ENCODE data around the gene TGM3.
"Not testable (repeated sequence)": the region's sequence is repeated elsewhere in the genome, so short reads cannot be mapped to it uniquely, and the experiment has no call there.

TGM3 gene, protein sequence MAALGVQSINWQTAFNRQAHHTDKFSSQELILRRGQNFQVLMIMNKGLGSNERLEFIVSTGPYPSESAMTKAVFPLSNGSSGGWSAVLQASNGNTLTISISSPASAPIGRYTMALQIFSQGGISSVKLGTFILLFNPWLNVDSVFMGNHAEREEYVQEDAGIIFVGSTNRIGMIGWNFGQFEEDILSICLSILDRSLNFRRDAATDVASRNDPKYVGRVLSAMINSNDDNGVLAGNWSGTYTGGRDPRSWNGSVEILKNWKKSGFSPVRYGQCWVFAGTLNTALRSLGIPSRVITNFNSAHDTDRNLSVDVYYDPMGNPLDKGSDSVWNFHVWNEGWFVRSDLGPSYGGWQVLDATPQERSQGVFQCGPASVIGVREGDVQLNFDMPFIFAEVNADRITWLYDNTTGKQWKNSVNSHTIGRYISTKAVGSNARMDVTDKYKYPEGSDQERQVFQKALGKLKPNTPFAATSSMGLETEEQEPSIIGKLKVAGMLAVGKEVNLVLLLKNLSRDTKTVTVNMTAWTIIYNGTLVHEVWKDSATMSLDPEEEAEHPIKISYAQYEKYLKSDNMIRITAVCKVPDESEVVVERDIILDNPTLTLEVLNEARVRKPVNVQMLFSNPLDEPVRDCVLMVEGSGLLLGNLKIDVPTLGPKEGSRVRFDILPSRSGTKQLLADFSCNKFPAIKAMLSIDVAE

DNA sequence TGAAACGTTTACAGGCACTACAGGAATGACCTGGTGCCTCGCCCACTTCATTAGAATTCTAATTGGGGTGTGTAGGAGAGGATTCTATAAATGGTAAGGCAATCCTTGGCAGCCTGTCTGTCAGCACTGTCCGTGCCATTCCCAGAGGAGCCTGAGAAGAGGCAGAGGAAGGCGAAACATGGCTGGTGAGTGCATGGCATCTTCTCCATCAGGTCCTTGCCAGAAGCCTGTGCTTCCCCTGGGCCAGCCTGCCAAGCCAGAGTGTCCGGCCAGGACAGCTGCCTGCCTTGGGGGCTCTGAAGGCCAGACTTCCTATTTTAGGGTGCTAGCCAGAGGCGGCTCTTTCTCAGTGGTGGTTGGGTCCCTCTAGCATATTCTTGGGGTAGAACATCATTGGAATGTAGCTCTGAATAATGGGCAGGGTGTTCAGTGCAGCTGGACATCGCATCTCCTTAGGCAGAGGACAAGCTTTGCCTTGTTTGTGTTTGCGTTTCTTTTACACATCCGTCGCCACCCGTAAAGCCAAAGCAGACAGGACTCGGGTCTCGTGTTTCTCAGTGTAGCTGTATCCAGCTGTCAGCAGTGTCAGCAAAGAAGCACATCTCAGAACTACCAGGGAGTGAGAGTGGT, at the start of gene TGM3:
TGM3 (plus strand) TSS at position 116 of the 630 bp plus-strand sequence; CDS start at position 179, 63 bp downstream.
- DNase-seq, result no peak

DNA sequence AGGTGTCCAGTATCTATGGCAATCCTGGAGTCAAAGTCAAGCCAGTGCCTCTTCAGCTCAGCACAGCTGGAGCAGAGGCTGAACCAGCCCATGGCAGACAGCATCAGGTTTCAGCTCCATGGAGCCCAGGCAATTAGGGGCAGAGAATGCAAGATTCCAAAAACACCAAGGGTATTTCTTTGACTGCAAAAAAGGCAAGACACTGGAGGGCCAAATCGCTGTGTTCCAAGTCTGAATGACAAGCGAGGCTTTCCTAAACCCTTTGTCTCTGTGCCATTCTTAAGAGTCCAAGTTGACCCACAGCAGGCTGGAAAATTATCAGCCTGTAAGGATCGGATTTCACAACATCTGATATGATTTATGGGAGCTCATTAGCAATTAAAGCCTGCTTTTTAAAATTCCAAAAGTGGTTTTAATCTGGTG, 49.7 kb upstream of the TGM3 start:
- DNase-seq, result no peak

DNA sequence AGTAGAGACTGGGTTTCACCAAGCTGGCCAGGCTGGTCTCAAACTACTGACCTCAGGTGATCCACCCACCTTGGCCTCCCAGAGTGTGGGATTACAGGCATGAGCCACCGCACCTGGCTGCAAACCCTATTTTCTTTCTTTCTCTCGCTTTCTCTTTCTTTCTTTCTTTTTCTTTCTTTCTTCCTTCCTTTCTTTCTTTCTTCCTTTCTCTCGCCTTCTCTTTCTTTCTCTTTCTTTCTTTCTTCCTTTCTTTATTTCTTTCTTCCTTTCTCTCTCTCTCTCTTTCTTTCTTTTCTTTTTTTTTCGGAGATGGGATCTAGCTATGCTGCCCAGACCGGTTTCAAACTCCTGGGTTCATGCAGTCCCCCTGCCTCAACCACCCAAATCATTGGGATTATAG, 47.0 kb upstream of the TGM3 start:
- DNase-seq, result no peak

DNA sequence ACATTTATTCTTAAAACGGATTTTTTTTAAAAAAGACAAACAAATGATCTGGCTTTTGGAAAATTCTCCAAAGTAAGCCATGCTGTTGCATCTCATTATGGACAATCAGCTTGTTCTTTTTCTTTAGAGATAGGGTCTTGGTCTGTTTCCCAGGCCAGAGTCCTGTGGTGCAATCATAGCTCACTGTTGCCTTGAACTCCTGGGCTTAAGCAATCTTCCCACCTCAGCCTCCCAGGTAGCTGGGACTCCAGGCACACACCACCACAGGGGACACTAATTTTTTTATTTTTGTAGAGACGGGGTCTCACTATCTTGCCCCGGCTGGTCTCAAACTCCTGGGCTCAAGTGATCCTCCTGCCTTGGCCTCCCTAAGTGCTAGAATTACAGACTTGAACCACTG, 45.9 kb upstream of the TGM3 start:
- DNase-seq, result no peak

DNA sequence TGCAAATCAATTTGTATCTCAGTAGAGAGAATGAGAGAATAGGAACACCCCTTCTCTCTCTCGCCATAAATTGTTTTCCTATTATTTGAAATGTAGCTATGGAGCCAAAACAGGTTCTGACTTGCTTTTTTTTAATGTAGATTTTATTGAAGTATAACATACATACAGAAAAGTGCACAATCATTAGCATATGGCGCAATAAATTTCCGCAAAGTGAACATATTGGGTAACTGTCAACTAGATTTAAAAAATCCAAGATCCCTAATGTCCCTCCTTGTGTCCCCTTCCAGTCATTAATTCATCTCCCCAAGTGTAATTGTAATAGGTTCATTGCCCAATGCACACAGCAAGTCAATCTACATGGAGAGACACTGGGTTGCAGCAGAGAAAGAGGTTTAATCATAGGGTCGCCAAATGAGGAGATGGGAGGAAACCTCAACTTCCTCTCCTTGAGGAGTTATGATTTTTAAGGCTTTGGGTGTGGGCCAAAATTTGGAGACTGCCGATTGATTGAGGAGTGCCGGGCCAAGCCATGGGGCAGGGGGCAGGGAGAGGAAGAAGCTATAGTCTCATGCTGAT, 43.3 kb upstream of the TGM3 start:
- no peak for DNase-seq

DNA sequence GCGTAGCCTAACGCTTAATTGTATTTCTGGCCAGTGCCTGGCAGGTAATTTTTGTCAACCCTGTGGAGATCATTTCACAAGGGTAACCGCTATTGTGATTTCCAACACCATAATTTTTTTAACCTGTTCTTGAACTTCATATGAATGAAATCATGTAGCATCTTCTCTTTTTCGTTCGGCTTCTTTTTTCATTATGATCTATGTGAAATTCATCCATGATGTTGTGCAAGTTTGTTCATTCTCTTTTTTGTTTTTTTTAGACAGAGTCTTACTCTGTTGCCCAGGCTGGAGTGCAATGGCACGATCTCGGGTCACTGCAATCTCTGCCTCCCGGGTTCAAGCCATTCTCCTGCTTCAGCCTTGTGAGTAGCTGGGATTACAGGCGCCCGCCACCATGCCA, 42.5 kb upstream of the TGM3 start:
- DNase-seq, result no peak

DNA sequence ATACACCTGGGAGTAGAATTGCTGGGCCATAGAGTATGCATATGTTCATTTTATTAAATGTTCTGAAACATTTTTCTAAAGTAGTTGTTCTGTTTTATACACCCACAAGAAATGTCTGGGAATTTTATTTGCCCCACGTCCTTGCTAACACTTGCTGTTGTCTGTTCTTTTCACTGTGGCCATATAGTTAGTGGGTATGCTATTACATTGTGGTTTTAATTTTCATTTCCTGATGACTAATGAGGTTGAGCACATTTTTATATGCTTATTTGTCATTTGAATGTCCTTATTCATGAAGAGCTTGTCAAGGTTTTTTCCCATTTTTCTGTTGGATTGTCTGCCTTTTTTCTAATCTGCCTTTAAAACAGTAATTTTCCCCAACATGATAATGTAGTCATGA, 41.5 kb upstream of the TGM3 start:
- no peak for DNase-seq

DNA sequence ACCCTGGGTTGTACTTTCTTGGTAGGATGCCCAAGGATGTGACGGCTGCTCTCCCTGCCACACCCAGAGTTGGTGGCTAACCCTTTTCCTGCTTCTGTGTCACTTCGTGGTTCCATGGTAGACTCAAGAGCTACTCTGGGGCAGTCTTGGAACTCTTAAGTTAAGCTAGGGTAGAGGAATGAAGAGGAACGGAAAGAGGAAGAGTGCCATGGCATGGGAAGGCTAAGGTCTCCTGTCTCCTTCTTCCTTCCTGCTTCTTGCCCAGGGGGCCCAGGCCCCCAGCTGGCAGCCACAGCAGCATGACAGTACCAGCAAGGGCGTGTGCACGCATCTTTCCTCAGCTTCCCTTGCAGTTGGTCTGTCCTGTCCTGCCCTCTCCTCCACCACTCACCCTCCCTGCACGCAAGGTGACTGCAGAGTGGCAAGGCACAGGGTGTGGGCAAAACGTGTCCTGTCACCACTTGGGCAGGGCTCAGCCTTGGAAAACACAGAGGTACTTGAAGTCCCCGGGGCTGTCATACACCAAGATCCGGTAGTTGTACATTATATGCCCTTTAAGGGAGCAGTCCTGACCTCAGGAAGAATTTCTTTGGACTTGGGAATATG, 39.8 kb upstream of the TGM3 start:
- DNase-seq, result no peak

DNA sequence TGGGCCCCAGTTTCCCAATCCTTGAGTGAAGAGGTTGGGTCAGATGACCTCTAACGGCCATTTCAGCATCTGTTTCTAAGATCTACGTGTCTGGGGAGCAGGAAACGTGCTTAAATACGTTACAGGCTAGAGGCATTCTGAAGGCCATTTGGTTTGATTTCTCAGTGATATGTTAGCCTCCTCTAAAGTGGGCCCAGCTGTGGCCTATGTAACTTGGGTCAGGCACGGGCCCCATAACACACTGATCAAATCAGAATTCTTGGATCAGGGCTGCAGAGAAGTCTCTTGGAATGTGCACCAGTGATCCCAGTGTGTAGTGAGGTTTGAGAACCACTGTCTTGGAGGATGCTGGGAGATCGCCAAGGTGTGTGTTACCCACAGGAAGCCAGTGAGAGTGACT, 36.1 kb upstream of the TGM3 start:
- DNase-seq, result no peak

DNA sequence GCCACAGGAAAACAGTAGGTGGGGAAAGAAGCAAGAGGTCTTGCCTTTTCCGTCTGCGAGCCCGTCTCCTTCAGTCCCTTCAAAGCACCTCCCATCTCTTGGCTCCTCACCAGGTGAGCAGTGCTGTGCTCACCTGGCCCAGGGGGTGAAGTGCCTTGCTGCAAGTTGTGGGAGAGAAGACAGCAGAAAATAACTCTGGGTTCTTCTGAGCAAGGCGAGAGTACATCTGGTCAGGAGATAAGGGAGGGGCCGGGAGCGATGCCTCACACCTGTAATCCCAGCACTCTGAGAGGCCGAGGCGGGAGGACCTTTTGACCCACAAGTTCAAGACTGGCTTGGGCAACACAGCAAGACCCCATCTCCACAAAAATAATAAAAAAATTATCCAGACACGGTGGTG, 35.6 kb upstream of the TGM3 start:
- DNase-seq, result no peak

DNA sequence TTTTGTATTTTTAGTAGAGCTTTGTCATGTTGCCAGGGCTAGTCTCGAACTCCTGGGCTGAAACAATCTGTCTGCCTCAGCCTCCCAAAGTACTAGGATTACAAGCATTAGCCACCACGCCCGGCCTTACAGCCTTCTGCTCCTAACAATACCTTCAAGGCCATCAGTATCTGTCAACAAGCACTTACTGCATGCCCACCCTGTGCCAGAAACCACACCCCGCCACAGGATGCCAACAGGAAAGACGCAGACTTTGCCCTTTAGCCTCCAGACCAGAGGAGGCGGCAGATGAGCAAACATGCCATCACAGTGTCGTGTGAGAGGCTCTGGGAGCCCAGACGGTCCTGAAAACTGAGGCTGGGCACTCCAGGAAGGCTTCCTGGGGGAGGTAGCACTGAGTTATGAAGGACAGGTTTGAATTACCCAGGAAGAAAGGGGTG, 34.7 kb upstream of the TGM3 start:
- no peak for DNase-seq

DNA sequence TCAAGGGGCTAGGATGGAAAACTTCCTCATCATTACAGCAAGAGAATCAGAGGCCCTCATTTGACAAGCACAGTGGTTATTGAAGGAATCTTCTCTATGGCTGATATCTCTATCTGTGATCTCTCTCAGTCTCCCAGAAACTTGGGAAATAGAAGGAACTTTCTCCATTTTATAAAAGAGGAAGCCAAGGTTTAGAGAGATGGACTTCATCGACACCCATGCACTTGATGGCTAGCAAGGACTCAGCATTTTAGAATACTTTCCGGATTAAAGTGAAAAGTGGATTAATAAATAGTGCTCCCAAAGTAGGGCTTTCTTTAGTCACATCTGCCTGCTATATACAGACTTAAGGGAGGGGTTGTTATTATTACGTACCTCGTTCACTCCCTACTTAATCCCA, 34.2 kb upstream of the TGM3 start:
- DNase-seq, result no peak

DNA sequence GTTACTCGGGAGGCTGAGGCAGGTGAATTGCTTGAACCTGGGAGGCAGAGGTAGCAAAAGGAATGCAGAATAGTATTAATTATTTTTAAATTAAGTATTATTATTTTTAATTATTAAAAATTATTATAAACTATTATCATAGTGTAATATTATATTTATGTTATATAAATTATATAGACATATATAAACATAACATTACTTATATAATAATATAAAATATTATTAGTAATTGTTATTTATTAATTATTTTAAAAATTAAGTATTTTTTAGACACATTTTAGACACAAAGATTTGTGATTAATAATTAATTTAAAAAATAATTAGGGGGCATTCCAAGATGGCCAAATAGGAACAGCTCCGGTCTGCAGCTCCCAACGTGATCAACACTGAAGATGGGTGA, 31.7 kb upstream of the TGM3 start:
- no peak for DNase-seq

DNA sequence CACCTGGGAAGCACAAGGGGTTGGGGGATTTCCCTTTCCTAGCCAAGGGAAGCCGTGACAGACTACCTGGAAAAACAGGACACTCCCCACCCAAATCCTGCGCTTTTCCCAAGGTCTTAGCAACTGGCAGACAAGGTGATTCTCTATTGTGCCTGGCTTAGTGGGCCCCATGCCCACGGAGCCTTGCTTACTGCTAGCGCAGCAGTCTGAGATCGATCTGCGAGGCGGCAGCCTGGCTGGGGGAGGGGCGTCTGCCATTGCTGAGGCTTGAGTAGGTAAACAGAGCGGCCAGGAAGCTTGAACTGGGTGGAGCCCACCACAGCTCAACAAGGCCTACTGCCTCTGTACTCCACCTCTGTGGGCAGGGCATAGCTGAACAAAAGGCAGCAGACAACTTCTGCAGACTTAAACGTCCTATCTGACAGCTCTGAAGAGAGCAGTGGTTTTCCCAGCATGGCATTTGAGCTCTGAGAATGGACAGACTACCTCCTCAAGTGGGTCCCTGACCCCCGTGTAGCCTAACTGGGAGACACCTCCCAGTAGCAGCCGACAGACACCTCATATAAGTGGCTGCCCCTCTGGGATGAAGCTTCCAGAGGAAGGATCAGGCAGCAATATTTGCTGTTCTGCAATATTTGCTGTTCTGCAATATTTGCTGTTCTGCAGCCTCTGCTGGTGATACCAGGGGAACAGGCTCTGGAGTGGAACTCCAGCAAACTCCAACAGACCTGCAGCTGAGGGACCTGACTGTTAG, 31.0 kb upstream of the TGM3 start:
- not testable (repeated sequence) for DNase-seq

DNA sequence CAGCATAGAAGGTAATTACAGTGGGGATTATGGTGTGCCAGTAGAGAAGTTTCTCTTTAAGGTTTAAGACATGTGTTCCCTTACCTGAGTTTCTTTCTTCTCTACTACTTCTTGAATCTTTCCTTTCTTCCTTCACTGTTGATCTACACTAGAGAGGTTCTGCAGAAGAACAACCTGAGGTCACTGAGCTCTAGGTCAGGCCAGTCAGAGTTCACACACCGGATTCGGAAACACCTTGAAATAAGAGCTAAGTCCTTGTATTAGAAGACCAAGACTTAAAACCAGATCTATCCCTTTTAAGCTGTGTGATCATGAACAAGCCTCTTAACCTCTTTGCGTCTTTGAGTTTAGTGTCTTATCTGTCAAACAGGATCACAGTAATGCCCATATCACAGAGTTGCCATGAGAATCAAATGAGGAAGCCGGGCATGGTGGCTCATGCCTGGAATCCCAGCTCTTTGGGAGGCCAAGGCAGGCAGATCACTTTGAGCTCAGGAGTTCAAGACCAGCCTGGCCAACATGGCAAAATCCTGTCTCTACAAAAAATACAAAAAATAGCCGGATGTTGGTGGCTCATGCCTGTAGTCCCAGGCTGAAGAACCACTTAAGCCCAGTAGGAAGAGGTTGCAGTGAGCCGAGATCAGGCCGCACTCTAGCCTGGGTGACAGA, 22.0 kb upstream of the TGM3 start:
- DNase-seq, result no peak

DNA sequence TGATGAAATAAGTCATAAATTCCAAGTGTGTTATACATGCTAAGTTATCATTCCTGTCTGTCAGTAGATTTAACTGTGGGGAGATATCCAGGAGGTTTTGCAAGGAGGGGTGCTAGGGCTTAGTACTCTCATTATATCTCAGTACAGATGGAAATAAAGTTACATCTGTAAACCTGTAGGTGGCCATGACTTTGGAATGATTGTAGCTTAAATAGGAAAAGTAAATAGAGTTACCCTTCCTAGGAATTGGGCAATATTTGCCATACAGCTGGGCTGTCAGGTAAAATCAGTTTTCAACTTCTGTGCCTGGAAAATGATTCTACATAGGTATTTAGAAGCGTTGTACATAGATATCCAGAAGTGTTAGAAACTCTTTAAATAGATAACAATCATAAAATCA, 19.8 kb upstream of the TGM3 start:
- no peak for DNase-seq

DNA sequence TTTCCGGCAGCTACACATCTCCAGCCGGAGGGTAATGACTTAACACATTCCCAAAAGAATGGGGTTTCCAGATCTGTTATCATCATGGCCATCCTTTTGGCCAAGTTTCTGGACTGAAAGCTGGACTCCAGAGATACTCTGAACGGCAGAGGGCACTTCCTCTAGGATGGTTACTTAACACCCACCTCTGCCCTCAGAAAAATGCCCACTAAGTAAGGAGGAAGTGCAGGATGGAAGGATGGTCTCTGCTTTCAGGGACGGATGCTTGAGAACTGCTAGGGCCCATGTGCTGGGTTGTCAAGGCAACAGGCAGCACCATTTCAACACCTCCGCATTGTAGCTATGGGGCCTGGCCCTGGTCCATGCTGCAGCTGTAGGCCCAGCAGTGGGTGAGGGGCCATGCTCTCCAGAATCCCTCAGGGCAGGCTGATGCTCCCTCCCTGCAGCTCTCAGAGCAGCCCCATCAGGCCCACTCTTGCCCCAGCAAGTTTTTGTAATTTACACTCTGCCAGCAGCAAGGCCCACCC, 16.5 kb upstream of the TGM3 start:
- DNase-seq, result no peak

DNA sequence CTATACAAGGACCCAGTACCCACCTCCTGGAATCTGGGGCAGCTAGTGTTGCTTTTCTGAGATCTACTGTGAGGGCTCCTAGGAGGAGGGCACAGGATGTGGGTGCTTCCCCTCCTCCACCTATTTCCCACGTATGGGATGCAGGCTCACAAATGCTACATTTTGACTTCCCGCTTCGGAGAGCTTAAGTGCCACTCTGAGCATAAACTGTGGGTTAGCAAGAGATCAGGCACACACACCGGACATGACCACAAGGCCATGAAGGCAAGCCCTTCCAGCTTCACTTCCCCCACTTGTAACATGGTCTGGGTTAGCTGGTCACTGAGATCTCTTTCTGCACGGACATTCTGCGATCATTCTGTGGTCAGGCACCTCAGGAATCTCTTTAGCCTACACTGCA, 15.7 kb upstream of the TGM3 start:
- no peak for DNase-seq

DNA sequence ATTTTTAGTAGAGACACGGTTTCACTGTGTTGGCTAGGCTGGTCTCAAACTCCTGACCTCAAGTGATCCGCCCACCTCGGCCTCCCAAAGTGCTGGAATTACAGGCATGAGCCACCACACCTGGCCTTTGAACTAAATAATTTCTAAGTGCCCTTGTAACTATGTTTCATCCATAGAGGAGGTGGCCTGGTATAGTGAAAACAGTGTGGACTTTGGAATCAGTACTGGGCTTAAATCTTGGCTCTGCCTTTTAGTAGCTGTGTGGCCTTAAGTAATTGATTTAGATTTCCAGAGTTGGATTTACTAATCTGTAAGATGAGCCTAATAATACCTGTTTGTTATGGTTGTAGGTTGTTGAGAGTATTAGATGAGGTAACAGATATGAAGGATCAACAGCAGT, 14.2 kb upstream of the TGM3 start:
- DNase-seq, result no peak

DNA sequence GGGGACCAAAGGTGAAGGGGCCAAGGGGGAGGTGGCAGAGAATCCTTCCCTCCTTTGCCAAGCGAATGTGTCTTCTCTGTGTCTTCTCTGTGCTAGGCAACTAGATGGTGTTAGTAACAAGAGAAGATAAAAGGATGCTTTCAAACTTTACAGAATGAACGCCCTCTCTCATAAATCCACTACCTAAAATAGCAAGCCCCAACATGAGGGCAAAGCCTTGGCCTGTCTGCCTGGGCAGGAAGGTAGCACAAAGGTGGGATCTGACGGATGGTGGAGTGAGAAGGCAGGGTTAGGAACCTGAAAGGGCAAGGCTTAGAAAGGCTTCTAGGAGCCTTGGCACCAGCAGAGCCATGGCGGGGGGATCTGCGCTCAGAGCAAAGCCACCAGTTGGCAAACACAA, 13.6 kb upstream of the TGM3 start:
- no peak for DNase-seq

DNA sequence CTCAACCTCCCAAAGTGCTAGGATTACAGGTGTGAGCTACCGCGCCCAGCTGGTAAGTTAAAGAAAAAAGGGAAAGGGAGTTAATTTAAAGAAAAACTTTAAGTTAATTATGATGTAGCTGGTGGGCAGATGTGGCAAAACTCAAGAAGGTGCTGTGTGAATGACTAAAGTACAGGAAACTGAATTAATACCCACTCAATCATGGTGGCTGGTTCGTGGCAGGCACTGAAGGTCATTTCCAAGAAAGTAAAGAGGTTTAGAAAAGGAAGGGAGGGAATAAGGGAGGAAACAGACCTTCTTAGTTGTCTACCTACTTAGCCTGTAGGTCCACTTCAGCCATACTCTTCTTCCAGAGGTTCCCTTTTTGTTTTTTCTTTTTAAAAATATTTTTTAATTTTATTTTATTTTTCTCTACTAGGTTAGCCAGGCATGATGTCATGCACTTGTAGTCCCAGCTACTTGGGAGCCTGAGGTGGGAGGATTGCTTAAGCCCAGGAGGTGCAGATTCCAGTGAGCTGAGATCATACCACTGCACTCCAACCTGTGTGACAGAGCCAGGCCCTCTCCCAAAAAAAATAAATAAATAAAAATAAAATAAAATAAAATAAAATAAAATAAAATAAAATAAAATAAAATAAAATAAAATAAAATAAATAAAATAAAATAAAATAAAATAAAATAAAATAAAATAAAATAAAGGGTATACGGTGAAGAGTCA, 11.9 kb upstream of the TGM3 start:
- no peak for DNase-seq

Measured in midbrain (tissue), 1 donor.